MM.1S (cell line): ENCODE results near the gene REG3A.

Source experiments
- CTCF ChIP-seq: fragments of 300-600 bp; sonication (generic); IDR thresholded peaks from 2 replicates; pipeline ENCODE4 v1.5.1; 2016; ENCODE audit warnings: antibody characterized with exemption, low read length, mixed read lengths
- EZH2 ChIP-seq: fragments of 300-600 bp; sonication (generic); optimal IDR thresholded peaks from 2 replicates; pipeline ENCODE3; 2017; ENCODE audit warnings: low read depth, mild to moderate bottlenecking, antibody characterized with exemption, low read length, mixed read lengths
- EZH2phosphoT487 ChIP-seq: fragments of 300-600 bp; sonication (generic); IDR thresholded peaks from 2 replicates; pipeline ENCODE4 v1.6.1; 2018; ENCODE audit warnings: antibody characterized with exemption, low read length

DNA sequence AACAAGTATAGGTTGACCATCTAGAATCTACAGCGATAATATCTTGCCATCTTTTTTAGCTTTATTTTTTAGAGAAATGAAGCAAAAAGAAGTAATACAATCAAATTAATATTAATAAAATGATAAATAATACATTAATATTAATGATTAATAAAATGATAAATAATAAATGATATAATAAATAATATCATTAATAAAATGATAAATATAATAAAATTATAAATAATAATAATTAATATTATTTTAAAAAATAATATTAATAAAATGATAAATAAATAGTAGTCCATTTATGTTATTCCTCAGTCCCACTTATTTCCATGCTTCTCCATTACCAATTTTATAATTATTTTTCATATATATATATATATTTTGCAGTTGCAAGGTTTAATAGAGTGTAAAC lies 3.2 kb upstream of the REG3A start:
- TF ChIP-seq CTCF (no peak), EZH2phosphoT487 (no peak), EZH2 (no peak)
